ENCODE measurements around the gene CENPU. TPM values are rescaled to one million over a fixed set of nuclear protein-coding genes. Genes with fewer than 3 reads are reported as not detected.
"Not testable (repeated sequence)": the region's sequence is repeated elsewhere in the genome, so short reads cannot be mapped to it uniquely, and the experiment has no call there.

The CENPU gene
- total RNA-seq, 1 experiment from 2014 or later, result 38.2 TPM

GRCh38 chr4:184740980-184741391, 7.1 kb upstream of the CENPU start:
- H3K27me3 ChIP-seq (ENCODE audit: low read length), result no peaks in the 10 kb centered on the region
- BruUV-seq (replicated peaks), result no TSS peak
- no peak overlapping the region for H3K4me3 ChIP-seq (ENCODE audit: low read length)
- TF ChIP-seq, protein P1, sequence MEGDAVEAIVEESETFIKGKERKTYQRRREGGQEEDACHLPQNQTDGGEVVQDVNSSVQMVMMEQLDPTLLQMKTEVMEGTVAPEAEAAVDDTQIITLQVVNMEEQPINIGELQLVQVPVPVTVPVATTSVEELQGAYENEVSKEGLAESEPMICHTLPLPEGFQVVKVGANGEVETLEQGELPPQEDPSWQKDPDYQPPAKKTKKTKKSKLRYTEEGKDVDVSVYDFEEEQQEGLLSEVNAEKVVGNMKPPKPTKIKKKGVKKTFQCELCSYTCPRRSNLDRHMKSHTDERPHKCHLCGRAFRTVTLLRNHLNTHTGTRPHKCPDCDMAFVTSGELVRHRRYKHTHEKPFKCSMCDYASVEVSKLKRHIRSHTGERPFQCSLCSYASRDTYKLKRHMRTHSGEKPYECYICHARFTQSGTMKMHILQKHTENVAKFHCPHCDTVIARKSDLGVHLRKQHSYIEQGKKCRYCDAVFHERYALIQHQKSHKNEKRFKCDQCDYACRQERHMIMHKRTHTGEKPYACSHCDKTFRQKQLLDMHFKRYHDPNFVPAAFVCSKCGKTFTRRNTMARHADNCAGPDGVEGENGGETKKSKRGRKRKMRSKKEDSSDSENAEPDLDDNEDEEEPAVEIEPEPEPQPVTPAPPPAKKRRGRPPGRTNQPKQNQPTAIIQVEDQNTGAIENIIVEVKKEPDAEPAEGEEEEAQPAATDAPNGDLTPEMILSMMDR (conservative IDR thresholded peaks at IDR 0.05; ENCODE audit: low read depth, low read length), result no peak
- no peak for TF ChIP-seq EZH2 (IDR thresholded peaks at IDR 0.05; ENCODE audit: low read length, unreplicated experiment)
- no peak for TF ChIP-seq EZH2phosphoT487 (IDR thresholded peaks at IDR 0.05; ENCODE audit: borderline replicate concordance, low read length)
- H3K4me2 ChIP-seq (ENCODE audit: low read length), result no peak overlapping the region
- intact Hi-C loops (cut with micrococcal nuclease), result no loop called here
- DNase-seq (no peak), ATAC-seq (no peak)
- H3F3A ChIP-seq (ENCODE audit: low read length, unreplicated experiment), result no peaks in the 10 kb centered on the region
- H4K20me1 ChIP-seq (ENCODE audit: low read length), result no peaks in the 10 kb centered on the region
- H3K9ac ChIP-seq (ENCODE audit: low read length), result no peak overlapping the region
- H3K9me2 ChIP-seq (replicated peaks; ENCODE audit: low read length), result no peaks in the 10 kb centered on the region
- H3K4me1 ChIP-seq (ENCODE audit: insufficient read depth, low read length), result peaks cover 2% of the 10 kb centered on the region
- no peaks in the 10 kb centered on the region for H3K36me3 ChIP-seq (ENCODE audit: low read depth, low read length)
- H3K9me3 ChIP-seq (ENCODE audit: low read length), result no peaks in the 10 kb centered on the region
- CTCF ChIA-PET, result no interaction called here
- H2AFZ ChIP-seq (ENCODE audit: low read length), result no peak overlapping the region
- no peak overlapping the region for H3K27ac ChIP-seq (ENCODE audit: low read length)
- H3K79me2 ChIP-seq (ENCODE audit: low read length), result no peaks in the 10 kb centered on the region
- POLR2A ChIA-PET (ENCODE audit: unreplicated experiment), result no interaction called here

GRCh38 chr4:184739575-184739974, 5.7 kb upstream of the CENPU start:
- H3K4me1 ChIP-seq (ENCODE audit: insufficient read depth, low read length); CTCF ChIA-PET; H3K27me3 ChIP-seq (ENCODE audit: low read length); POLR2A ChIA-PET (ENCODE audit: unreplicated experiment); H3K27ac ChIP-seq (ENCODE audit: low read length); H3K9ac ChIP-seq (ENCODE audit: low read length); DNase-seq; BruUV-seq (replicated peaks); H3K36me3 ChIP-seq (ENCODE audit: low read depth, low read length); H3K9me2 ChIP-seq (replicated peaks; ENCODE audit: low read length); H3K4me3 ChIP-seq (ENCODE audit: low read length); H3K9me3 ChIP-seq (ENCODE audit: low read length); H3K79me2 ChIP-seq (ENCODE audit: low read length); ATAC-seq; H4K20me1 ChIP-seq (ENCODE audit: low read length); H3F3A ChIP-seq (ENCODE audit: low read length, unreplicated experiment); H2AFZ ChIP-seq (ENCODE audit: low read length); H3K4me2 ChIP-seq (ENCODE audit: low read length): not testable (repeated sequence)
- intact Hi-C loops (cut with micrococcal nuclease), result loop anchor here (10.0 kb wide), 1 partner anchor 475 kb away; no protein-coding TSS in a partner anchor

DNA sequence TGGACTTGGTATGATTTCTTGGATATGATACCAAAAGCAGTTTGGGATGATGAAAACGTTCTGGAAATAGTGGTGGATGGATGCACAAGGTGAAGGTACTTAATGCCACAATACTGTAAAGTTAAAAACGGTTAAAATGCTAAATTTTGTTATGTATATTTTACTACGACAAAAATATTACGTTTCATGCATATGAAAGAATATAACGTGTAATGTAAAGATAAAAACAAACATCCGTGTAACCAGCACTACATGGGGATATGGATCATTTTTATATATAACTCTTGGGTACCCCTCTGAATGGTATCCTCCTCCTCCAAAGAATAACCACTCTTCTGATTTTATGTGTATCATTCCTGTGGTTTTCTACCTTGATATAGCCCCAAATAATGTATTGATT, 862 bp upstream of the CENPU start:
- H3K4me1 ChIP-seq (ENCODE audit: insufficient read depth, low read length), result peaks cover 12% of the 10 kb centered on the region
- TF ChIP-seq, protein P1 (conservative IDR thresholded peaks at IDR 0.05; ENCODE audit: low read depth, low read length), result no peak
- TF ChIP-seq EZH2 (IDR thresholded peaks at IDR 0.05; ENCODE audit: low read length, unreplicated experiment) (no peak), EZH2phosphoT487 (IDR thresholded peaks at IDR 0.05; ENCODE audit: borderline replicate concordance, low read length) (no peak)

More for the DNA sequence above, 862 bp upstream of the CENPU start:
- Histone ChIP-seq H2AFZ (ENCODE audit: low read length) (peak overlapping the region; percentile 75), H3K79me2 (ENCODE audit: low read length) (peaks cover 41% of the 10 kb centered on the region), H3K4me2 (ENCODE audit: low read length) (peak overlapping the region; percentile 90), H4K20me1 (ENCODE audit: low read length) (no peaks in the 10 kb centered on the region), H3F3A (ENCODE audit: low read length, unreplicated experiment) (no peaks in the 10 kb centered on the region), H3K4me3 (ENCODE audit: low read length) (peak overlapping the region; percentile 69), H3K27me3 (ENCODE audit: low read length) (no peaks in the 10 kb centered on the region), H3K9ac (ENCODE audit: low read length) (peak overlapping the region; percentile 65), H3K9me2 (replicated peaks; ENCODE audit: low read length) (no peaks in the 10 kb centered on the region), H3K36me3 (ENCODE audit: low read depth, low read length) (peaks cover 6% of the 10 kb centered on the region; the same call in 1 of the 2 replicates), H3K27ac (ENCODE audit: low read length) (no peak overlapping the region), H3K9me3 (ENCODE audit: low read length) (no peaks in the 10 kb centered on the region)
- no peak for ATAC-seq
- intact Hi-C loops (cut with micrococcal nuclease), result loop anchor here (1.0 to 10.0 kb wide), 3 partner anchors 46 to 470 kb away; partner anchors contain the start of genes CASP3 and PRIMPOL
- no peak for DNase-seq
- ChIA-PET CTCF (interaction anchor here (0.6 to 1.3 kb wide), 2 partner anchors 11 to 74 kb away, joined by 4 to 8 read pairs; no protein-coding TSS in a partner anchor), POLR2A (ENCODE audit: unreplicated experiment) (interaction anchor here (0.5 kb wide), 1 partner anchor 260 kb away, joined by 3 read pairs; no protein-coding TSS in a partner anchor)
- TSS peak; percentile 92 for BruUV-seq (replicated peaks)
